DND-41 (cell line): ENCODE measurements around the gene FAAP100.
A peak's percentile ranks its signal among the peaks of the same experiment; 100 is the strongest.

Experiments used
- ATAC-seq: fragments of 200-7000 bp; cut with Tn5 transposase; 3 replicates; pipeline ENCODE4 v1.9.1; 2021; ENCODE audit warnings: low read depth; ENCODE audit not compliant: insufficient read depth
- DNase-seq: peaks from one replicate; pipeline ENCODE4 v3.0.0-alpha.2; 2020
- H2AFZ ChIP-seq: 2 replicates; pipeline ENCODE4 v1.6.0; 2012; ENCODE audit warnings: low read depth, low read length
- H3K27ac ChIP-seq: 2 replicates; pipeline ENCODE4 v1.5.1; 2012; ENCODE audit warnings: low read length, inconsistent platforms
- H3K27me3 ChIP-seq: fragments of 200-600 bp; sonication (generic); 2 replicates; pipeline ENCODE4 v1.6.0; 2012; ENCODE audit warnings: low read length, mild to moderate bottlenecking, inconsistent platforms; ENCODE audit not compliant: insufficient read depth, poor library complexity
- H3K36me3 ChIP-seq: 2 replicates; pipeline ENCODE4 v1.5.1; 2012; ENCODE audit warnings: low read length, inconsistent platforms; ENCODE audit not compliant: insufficient read depth
- H3K4me1 ChIP-seq: 2 replicates; pipeline ENCODE4 v1.5.1; 2012; ENCODE audit warnings: mild to moderate bottlenecking, low read length; ENCODE audit not compliant: insufficient read depth
- H3K4me2 ChIP-seq: 2 replicates; pipeline ENCODE4 v1.6.0; 2012; ENCODE audit warnings: mild to moderate bottlenecking, moderate library complexity, low read length, inconsistent platforms; ENCODE audit not compliant: insufficient read depth
- H3K4me3 ChIP-seq, 2 experiments: fragments of 200-600 bp in 1 of 2; shearing (Covaris generic) in 1 of 2; 2 replicates each; pipeline ENCODE4 v1.5.1; 2012 to 2016; ENCODE audit warnings: inconsistent platforms in 2 of 2, low read length in 2 of 2, mild to moderate bottlenecking in 2 of 2, low read depth in 1 of 2, moderate library complexity in 1 of 2
- H3K79me2 ChIP-seq: 2 replicates; pipeline ENCODE4 v1.6.0; 2012; ENCODE audit warnings: low read length, inconsistent platforms; ENCODE audit not compliant: insufficient read depth
- H3K9ac ChIP-seq: 2 replicates; pipeline ENCODE4 v1.6.0; 2012; ENCODE audit warnings: low read depth, mild to moderate bottlenecking, inconsistent platforms, low read length, moderate library complexity
- H3K9me3 ChIP-seq: 2 replicates; pipeline ENCODE4 v1.5.1; 2012; ENCODE audit warnings: low read length, moderate library complexity, mild to moderate bottlenecking, inconsistent platforms; ENCODE audit not compliant: insufficient read depth, severe bottlenecking
- H4K20me1 ChIP-seq: 2 replicates; pipeline ENCODE4 v1.6.0; 2012; ENCODE audit warnings: low read length; ENCODE audit not compliant: insufficient read depth
- CTCF ChIP-seq: IDR thresholded peaks from 2 replicates; pipeline ENCODE4 v1.5.1; 2012; ENCODE audit warnings: borderline replicate concordance, low read length, moderate library complexity, mild to moderate bottlenecking; ENCODE audit not compliant: poor library complexity, severe bottlenecking; ENCODE audit errors: extremely low read depth
- EZH2 ChIP-seq: IDR thresholded peaks from 3 replicates; pipeline ENCODE4 v1.6.1; 2012; ENCODE audit warnings: borderline replicate concordance, low read depth, mild to moderate bottlenecking, moderate library complexity, low read length, inconsistent platforms; ENCODE audit not compliant: severe bottlenecking

FAAP100 gene

GRCh38 chr17:81494626-81495377 lies 57.4 kb downstream of the FAAP100 start:
- Histone ChIP-seq H3K9ac (no peak overlapping the region), H3K36me3 (no peaks in the 10 kb centered on the region), H2AFZ (no peak overlapping the region), H3K4me2 (no peak overlapping the region), H3K27me3 (no peaks in the 10 kb centered on the region), H3K4me1 (no peaks in the 10 kb centered on the region), H4K20me1 (0 out of 2 replicates have a peak, but pooled peaks cover 5% of the 10 kb centered on the region), H3K9me3 (no peaks in the 10 kb centered on the region), H3K4me3 (no peak overlapping the region), H3K27ac (no peak overlapping the region), H3K79me2 (no peaks in the 10 kb centered on the region)
- no peak for TF ChIP-seq CTCF
- no peak for TF ChIP-seq EZH2
- DNase-seq, result no peak
- ATAC-seq, result peak; percentile 67

GRCh38 chr17:81493198-81494038 lies 58.7 kb downstream of the FAAP100 start:
- Histone ChIP-seq H3K4me2 (no peak overlapping the region), H3K4me3 (no peak overlapping the region), H3K27me3 (no peaks in the 10 kb centered on the region), H3K27ac (no peak overlapping the region), H2AFZ (no peak overlapping the region), H4K20me1 (0 out of 2 replicates have a peak, but pooled peaks cover 5% of the 10 kb centered on the region), H3K9me3 (no peaks in the 10 kb centered on the region), H3K36me3 (no peaks in the 10 kb centered on the region), H3K79me2 (peaks cover 4% of the 10 kb centered on the region), H3K9ac (no peak overlapping the region), H3K4me1 (peaks cover 10% of the 10 kb centered on the region)
- no peak for TF ChIP-seq CTCF
- no peak for TF ChIP-seq EZH2
- ATAC-seq (no peak), DNase-seq (no peak)

- H3K4me1 ChIP-seq, result peaks cover 15% of the 10 kb centered on the region
- H3K4me3 ChIP-seq, result no peak overlapping the region
- no peak for DNase-seq
- H3K27me3 ChIP-seq, result no peaks in the 10 kb centered on the region
- H3K79me2 ChIP-seq, result peaks cover 5% of the 10 kb centered on the region
- no peak for TF ChIP-seq CTCF
- no peak for TF ChIP-seq EZH2
- H3K9me3 ChIP-seq, result no peaks in the 10 kb centered on the region
- H3K4me2 ChIP-seq, result no peak overlapping the region
- no peaks in the 10 kb centered on the region for H3K36me3 ChIP-seq
- no peak overlapping the region for H2AFZ ChIP-seq
- no peak overlapping the region for H3K9ac ChIP-seq
- 0 out of 2 replicates have a peak, but pooled peaks cover 5% of the 10 kb centered on the region for H4K20me1 ChIP-seq
- no peak overlapping the region for H3K27ac ChIP-seq
- no peak for ATAC-seq
These were observed 59.4 kb downstream of the FAAP100 start for GRCh38 chr17:81492706-81493105.
